Immature natural killer cell (primary cell): ENCODE measurements around the gene VPS33A. TPM values are rescaled to one million over a fixed set of nuclear protein-coding genes. Genes with fewer than 3 reads are reported as not detected.

Experiments
- DNase-seq, 3 donors: peaks; one replicate each; pipeline ENCODE4 v3.0.0; 2022; ENCODE audit warnings: mixed read lengths in 1 of 3
- H3K27ac Mint-ChIP-seq, 6 donors: one replicate each; pipeline ENCODE4 v1.8.0; 2020; ENCODE audit warnings: mixed read lengths in 6 of 6, mild to moderate bottlenecking in 5 of 6, inconsistent platforms in 4 of 6, moderate library complexity in 3 of 6
- H3K27me3 Mint-ChIP-seq, 3 donors: one replicate each; pipeline ENCODE4 v1.8.0; 2020 to 2021; ENCODE audit warnings: low read depth in 3 of 3, mild to moderate bottlenecking in 3 of 3, mixed read lengths in 3 of 3, moderate library complexity in 3 of 3, inconsistent platforms in 1 of 3
- H3K36me3 Mint-ChIP-seq, 3 donors: one replicate each; pipeline ENCODE4 v1.8.0; 2020; ENCODE audit warnings: mixed read lengths in 3 of 3, inconsistent platforms in 2 of 3, mild to moderate bottlenecking in 2 of 3
- H3K4me1 Mint-ChIP-seq, 2 donors: one replicate each; pipeline ENCODE4 v1.8.0; 2020; ENCODE audit warnings: inconsistent platforms in 2 of 2, mild to moderate bottlenecking in 2 of 2, mixed read lengths in 2 of 2, moderate library complexity in 1 of 2
- H3K4me3 Mint-ChIP-seq, 5 donors: one replicate each; pipeline ENCODE4 v1.8.0; 2020; ENCODE audit warnings: mild to moderate bottlenecking in 5 of 5, mixed read lengths in 5 of 5, inconsistent platforms in 3 of 5, moderate library complexity in 3 of 5
- H3K9me3 Mint-ChIP-seq, 6 donors: one replicate each; pipeline ENCODE4 v1.8.0; 2020; ENCODE audit warnings: mild to moderate bottlenecking in 6 of 6, mixed read lengths in 6 of 6, inconsistent platforms in 4 of 6, moderate library complexity in 3 of 6
- polyA plus RNA-seq, 3 donors: library from polyadenylated mRNA; unstranded; fragments of 300-500 nt; fragmentation: Illumina TruSeq; gene quantifications; one replicate each; pipeline ENCODE4 v1.2.3, GENCODE V29; 2021

VPS33A gene
- 10 to 100 TPM; 17.6 to 37.0 (median 32.7) TPM for polyA plus RNA-seq

DNA sequence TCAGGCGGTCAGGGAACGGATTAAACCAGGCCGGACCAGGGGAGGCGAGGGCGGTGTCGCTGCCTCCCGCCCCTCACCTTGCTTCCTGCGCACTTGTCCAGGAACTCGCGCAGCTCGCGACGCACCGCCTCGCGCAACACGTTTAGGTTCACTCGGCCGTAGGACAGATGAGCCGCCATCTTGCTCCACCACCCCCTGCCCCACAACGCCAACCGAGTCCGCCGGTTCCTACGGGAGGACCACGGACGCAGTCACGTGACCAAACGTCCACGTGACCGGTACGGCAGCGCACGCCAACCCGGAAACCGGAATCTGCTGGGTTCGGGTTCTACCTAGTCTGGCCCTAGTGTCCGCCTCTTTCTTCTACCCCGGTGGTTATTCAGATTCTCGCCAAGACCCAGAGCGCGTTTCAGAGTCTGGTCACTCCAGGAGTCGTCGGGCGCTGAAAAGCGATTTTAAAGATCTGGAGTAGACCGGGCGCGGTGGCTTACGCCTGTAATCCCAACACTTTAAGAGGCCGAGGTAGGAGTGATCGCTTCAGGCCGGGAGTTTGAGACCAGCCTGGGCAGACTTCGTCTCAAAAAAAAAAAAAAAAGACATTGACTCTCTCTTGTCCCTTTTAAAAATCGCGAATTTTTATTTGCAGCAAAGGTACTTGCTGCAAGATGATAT lies at the start of gene VPS33A:
VPS33A (minus strand) TSS at position 265 of the 672 bp plus-strand sequence; CDS start at position 179, 86 bp downstream.
- Mint-ChIP-seq H3K4me1 (peaks cover 25 to 37% of the 10 kb centered on the region in 2 donors), H3K9me3 (peaks cover 0 to 3% (median 0%) of the 10 kb centered on the region in 6 donors), H3K36me3 (peaks cover under 1 to 15% (median 14%) of the 10 kb centered on the region in 3 donors), H3K27me3 (peaks cover 16 to 19% (median 17%) of the 10 kb centered on the region in 3 donors), H3K27ac (peak within 1 kb of the TSS; percentile 94 to 99 (median 98)), H3K4me3 (peak within 1 kb of the TSS; percentile 94 to 98 (median 97))
- DNase-seq: peak; percentile 91 to 93 (median 93)

DNA sequence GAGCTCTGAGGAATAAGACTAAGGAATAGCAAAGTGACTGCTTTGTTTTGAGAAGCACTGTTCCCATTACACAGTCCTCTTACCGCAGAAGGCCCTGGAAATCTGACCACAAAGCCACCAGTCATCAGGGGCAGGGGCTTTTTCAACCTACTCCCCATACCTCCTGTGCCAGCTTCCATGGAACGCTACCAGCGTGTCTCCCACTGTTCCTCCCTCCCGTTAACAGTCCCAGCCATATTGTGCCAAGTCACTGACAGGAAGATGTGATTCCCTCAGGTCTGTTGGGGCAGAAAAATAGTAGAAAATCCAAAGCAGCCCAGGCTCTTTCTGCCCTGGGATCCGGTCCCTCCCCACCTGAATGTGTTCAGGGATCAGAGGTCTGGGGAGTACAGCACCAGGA lies 46.6 kb upstream of the VPS33A start:
- Mint-ChIP-seq H3K27ac (peak overlapping the region in 1 of 6 donors; percentile 40), H3K4me1 (no peaks in the 10 kb centered on the region), H3K36me3 (peaks cover 9 to 45% (median 23%) of the 10 kb centered on the region in 3 donors), H3K9me3 (no peaks in the 10 kb centered on the region), H3K27me3 (peaks cover 0 to 2% (median 0%) of the 10 kb centered on the region in 3 donors), H3K4me3 (no peak overlapping the region)
- no peak for DNase-seq

GRCh38 chr12:122311696-122312095 lies 45.4 kb upstream of the VPS33A start:
- Mint-ChIP-seq H3K4me1 (no peaks in the 10 kb centered on the region), H3K4me3 (no peak overlapping the region), H3K9me3 (no peaks in the 10 kb centered on the region), H3K36me3 (peaks cover 9 to 36% (median 14%) of the 10 kb centered on the region in 3 donors), H3K27me3 (peaks cover 0 to 2% (median 0%) of the 10 kb centered on the region in 3 donors), H3K27ac (no peak overlapping the region)
- no peak for DNase-seq

GRCh38 chr12:122310626-122311333 lies 44.5 kb upstream of the VPS33A start:
- H3K27ac Mint-ChIP-seq: peak overlapping the region in 1 of 6 donors; percentile 2
- no peak for DNase-seq
- H3K4me1 Mint-ChIP-seq: no peaks in the 10 kb centered on the region
- peaks cover 0 to 2% (median 0%) of the 10 kb centered on the region in 3 donors for H3K27me3 Mint-ChIP-seq
- H3K9me3 Mint-ChIP-seq: no peaks in the 10 kb centered on the region
- no peak overlapping the region for H3K4me3 Mint-ChIP-seq
- peaks cover 12 to 38% (median 14%) of the 10 kb centered on the region in 3 donors for H3K36me3 Mint-ChIP-seq

- H3K4me3 Mint-ChIP-seq: no peak overlapping the region
- H3K36me3 Mint-ChIP-seq: peaks cover 4 to 31% (median 7%) of the 10 kb centered on the region in 3 donors
- no peak overlapping the region for H3K27ac Mint-ChIP-seq
- no peak for DNase-seq
- H3K4me1 Mint-ChIP-seq: no peaks in the 10 kb centered on the region
- no peaks in the 10 kb centered on the region for H3K9me3 Mint-ChIP-seq
- peaks cover 0 to 2% (median 0%) of the 10 kb centered on the region in 3 donors for H3K27me3 Mint-ChIP-seq
Observed at GRCh38 chr12:122309564-122310121, 43.3 kb upstream of the VPS33A start.

- Mint-ChIP-seq H3K4me1 (no peaks in the 10 kb centered on the region), H3K27ac (no peak overlapping the region), H3K4me3 (no peak overlapping the region), H3K9me3 (no peaks in the 10 kb centered on the region), H3K27me3 (peaks cover 0 to 2% (median 0%) of the 10 kb centered on the region in 3 donors), H3K36me3 (peaks cover 4 to 29% (median 5%) of the 10 kb centered on the region in 3 donors)
- DNase-seq: no peak
Observed at GRCh38 chr12:122308811-122309210, 42.5 kb upstream of the VPS33A start.

DNA sequence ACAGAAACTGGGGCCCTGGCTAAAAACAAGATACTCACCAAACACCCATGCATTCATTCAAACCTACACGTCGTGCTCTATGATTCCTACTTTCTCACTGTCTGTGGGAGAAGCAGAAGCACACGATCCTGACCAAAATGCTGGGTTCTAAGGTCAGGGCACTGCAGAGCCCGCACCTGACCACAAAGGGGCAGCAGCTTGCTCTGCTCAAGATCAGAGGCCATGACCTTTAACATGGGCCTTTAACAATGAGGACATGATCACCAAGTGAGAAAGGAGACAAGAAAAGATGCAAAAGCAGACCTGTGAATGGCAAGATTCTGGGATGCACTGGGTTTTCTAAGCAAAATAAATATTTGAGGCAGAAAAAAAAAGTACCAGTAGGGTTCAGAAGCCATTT lies 40.1 kb upstream of the VPS33A start:
- no peak for DNase-seq
- H3K27me3 Mint-ChIP-seq: no peaks in the 10 kb centered on the region
- peak overlapping the region in 1 of 6 donors; percentile 55 for H3K27ac Mint-ChIP-seq
- peaks cover 4 to 23% (median 5%) of the 10 kb centered on the region in 3 donors for H3K36me3 Mint-ChIP-seq
- H3K4me3 Mint-ChIP-seq: no peak overlapping the region
- H3K4me1 Mint-ChIP-seq: no peaks in the 10 kb centered on the region
- H3K9me3 Mint-ChIP-seq: no peaks in the 10 kb centered on the region

GRCh38 chr12:122304924-122305323 lies 38.6 kb upstream of the VPS33A start:
- no peak overlapping the region for H3K4me3 Mint-ChIP-seq
- H3K36me3 Mint-ChIP-seq: peaks cover 8 to 22% (median 9%) of the 10 kb centered on the region in 3 donors
- no peaks in the 10 kb centered on the region for H3K4me1 Mint-ChIP-seq
- H3K27me3 Mint-ChIP-seq: no peaks in the 10 kb centered on the region
- no peak overlapping the region for H3K27ac Mint-ChIP-seq
- DNase-seq: no peak
- H3K9me3 Mint-ChIP-seq: no peaks in the 10 kb centered on the region

DNA sequence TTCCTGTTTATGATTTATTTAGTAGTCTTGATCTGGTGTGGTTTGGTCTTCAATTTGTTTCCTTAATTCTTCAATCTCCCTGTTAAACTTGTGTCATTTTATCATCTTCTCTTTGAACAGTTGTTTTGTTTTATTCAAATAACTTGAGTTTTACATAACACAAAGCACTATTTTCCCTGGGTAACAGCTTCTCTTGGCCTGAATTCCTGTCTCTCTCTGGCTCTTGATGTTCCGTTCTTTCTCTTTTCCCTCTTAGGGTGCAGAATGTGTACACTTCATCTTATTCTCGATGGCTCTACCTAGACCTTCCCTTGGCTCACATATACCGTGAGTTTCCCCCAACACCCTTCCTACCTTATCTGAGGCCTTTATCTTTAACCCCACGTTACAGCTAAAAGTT lies 36.8 kb upstream of the VPS33A start:
- Mint-ChIP-seq H3K36me3 (peaks cover 11 to 16% (median 12%) of the 10 kb centered on the region in 3 donors), H3K4me3 (no peak overlapping the region), H3K4me1 (no peaks in the 10 kb centered on the region), H3K27ac (peak overlapping the region in 1 of 6 donors; percentile 59), H3K9me3 (no peaks in the 10 kb centered on the region), H3K27me3 (no peaks in the 10 kb centered on the region)
- DNase-seq: no peak

GRCh38 chr12:122298071-122298748 lies 31.9 kb upstream of the VPS33A start:
- no peaks in the 10 kb centered on the region for H3K4me1 Mint-ChIP-seq
- no peak overlapping the region for H3K27ac Mint-ChIP-seq
- H3K4me3 Mint-ChIP-seq: no peak overlapping the region
- peaks cover 14 to 26% (median 17%) of the 10 kb centered on the region in 3 donors for H3K36me3 Mint-ChIP-seq
- H3K9me3 Mint-ChIP-seq: no peaks in the 10 kb centered on the region
- peaks cover 0 to 2% (median 0%) of the 10 kb centered on the region in 3 donors for H3K27me3 Mint-ChIP-seq
- DNase-seq: no peak

DNA sequence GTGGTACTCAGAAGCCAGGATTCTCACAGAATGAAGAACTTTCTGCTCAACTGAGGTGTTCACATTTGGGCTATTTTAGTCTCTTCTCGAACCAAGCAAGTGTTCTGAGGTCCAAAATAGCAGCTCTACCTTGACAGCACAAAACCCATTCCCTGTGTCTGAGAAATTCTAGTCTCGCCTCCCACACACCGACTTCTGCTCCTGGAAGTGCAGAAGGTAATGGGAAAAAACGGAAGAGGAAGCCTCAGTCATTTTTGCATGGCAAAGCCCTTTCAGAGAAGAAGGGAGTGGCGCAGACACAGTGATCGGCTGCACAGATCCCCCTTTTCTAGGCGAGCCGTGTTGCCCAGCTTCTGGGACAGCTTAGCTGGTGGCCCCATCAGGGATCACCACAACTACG lies 31.2 kb upstream of the VPS33A start:
- H3K4me1 Mint-ChIP-seq: no peaks in the 10 kb centered on the region
- H3K36me3 Mint-ChIP-seq: peaks cover 14 to 26% (median 21%) of the 10 kb centered on the region in 3 donors
- H3K27ac Mint-ChIP-seq: no peak overlapping the region
- H3K27me3 Mint-ChIP-seq: peaks cover 0 to 2% (median 0%) of the 10 kb centered on the region in 3 donors
- no peak for DNase-seq
- no peak overlapping the region for H3K4me3 Mint-ChIP-seq
- H3K9me3 Mint-ChIP-seq: no peaks in the 10 kb centered on the region

- no peak overlapping the region for H3K4me3 Mint-ChIP-seq
- peaks cover 13 to 24% (median 21%) of the 10 kb centered on the region in 3 donors for H3K36me3 Mint-ChIP-seq
- H3K4me1 Mint-ChIP-seq: no peaks in the 10 kb centered on the region
- no peaks in the 10 kb centered on the region for H3K9me3 Mint-ChIP-seq
- no peak for DNase-seq
- no peak overlapping the region for H3K27ac Mint-ChIP-seq
- H3K27me3 Mint-ChIP-seq: peaks cover 0 to 2% (median 0%) of the 10 kb centered on the region in 3 donors
Observed at GRCh38 chr12:122295877-122296276, 29.6 kb upstream of the VPS33A start.

GRCh38 chr12:122293081-122293480 lies 26.8 kb upstream of the VPS33A start:
- H3K27ac Mint-ChIP-seq: peak overlapping the region in 1 of 6 donors; percentile 15

More at GRCh38 chr12:122293081-122293480, 26.8 kb upstream of the VPS33A start:
- H3K36me3 Mint-ChIP-seq: peaks cover 9 to 22% (median 18%) of the 10 kb centered on the region in 3 donors
- no peak for DNase-seq
- no peaks in the 10 kb centered on the region for H3K4me1 Mint-ChIP-seq
- H3K27me3 Mint-ChIP-seq: peaks cover 0 to 2% (median 0%) of the 10 kb centered on the region in 3 donors
- no peak overlapping the region for H3K4me3 Mint-ChIP-seq
- H3K9me3 Mint-ChIP-seq: no peaks in the 10 kb centered on the region
